Smooth muscle cell of the umbilical artery (primary cell): ENCODE results near the gene ABCA12. TPM values are rescaled to one million over a fixed set of nuclear protein-coding genes. Genes with fewer than 3 reads are reported as not detected.

ENCODE experiments used
- total RNA-seq: library from RNA; depleted of rRNA; stranded (reverse); fragments of >200 nt; gene quantifications from 2 replicates; pipeline ENCODE4 v1.2.3, GENCODE V29; 2014

Gene ABCA12, protein sequence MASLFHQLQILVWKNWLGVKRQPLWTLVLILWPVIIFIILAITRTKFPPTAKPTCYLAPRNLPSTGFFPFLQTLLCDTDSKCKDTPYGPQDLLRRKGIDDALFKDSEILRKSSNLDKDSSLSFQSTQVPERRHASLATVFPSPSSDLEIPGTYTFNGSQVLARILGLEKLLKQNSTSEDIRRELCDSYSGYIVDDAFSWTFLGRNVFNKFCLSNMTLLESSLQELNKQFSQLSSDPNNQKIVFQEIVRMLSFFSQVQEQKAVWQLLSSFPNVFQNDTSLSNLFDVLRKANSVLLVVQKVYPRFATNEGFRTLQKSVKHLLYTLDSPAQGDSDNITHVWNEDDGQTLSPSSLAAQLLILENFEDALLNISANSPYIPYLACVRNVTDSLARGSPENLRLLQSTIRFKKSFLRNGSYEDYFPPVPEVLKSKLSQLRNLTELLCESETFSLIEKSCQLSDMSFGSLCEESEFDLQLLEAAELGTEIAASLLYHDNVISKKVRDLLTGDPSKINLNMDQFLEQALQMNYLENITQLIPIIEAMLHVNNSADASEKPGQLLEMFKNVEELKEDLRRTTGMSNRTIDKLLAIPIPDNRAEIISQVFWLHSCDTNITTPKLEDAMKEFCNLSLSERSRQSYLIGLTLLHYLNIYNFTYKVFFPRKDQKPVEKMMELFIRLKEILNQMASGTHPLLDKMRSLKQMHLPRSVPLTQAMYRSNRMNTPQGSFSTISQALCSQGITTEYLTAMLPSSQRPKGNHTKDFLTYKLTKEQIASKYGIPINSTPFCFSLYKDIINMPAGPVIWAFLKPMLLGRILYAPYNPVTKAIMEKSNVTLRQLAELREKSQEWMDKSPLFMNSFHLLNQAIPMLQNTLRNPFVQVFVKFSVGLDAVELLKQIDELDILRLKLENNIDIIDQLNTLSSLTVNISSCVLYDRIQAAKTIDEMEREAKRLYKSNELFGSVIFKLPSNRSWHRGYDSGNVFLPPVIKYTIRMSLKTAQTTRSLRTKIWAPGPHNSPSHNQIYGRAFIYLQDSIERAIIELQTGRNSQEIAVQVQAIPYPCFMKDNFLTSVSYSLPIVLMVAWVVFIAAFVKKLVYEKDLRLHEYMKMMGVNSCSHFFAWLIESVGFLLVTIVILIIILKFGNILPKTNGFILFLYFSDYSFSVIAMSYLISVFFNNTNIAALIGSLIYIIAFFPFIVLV (N-terminal part only)
- 0.28 and 0.30 TPM in 2 replicates for total RNA-seq

GRCh38 chr2:215138479-215138878 lies at the start of gene ABCA12:
TSS of gene ABCA12 (minus strand) at chr2:215138626. CDS start at chr2:215138208, 418 bp downstream.

Other genes starting within 250 kb of the ABCA12 start
- gene ATIC, start 173.4 kb upstream of the ABCA12 start, total RNA-seq = 37.7 and 53.5 TPM in 2 replicates